Glutamatergic neuron (in vitro differentiated cells): ENCODE results near the gene PARVB. TPM values are rescaled to one million over a fixed set of nuclear protein-coding genes. Genes with fewer than 3 reads are reported as not detected.

Experiments used
- DNase-seq: peaks from one replicate; pipeline ENCODE4 v3.0.0; 2022
- H3K27ac Mint-ChIP-seq: one replicate; pipeline ENCODE4 v1.8.0; 2020; ENCODE audit warnings: mild to moderate bottlenecking, mixed read lengths, inconsistent platforms; ENCODE audit not compliant: unreplicated experiment
- H3K27me3 Mint-ChIP-seq: one replicate; pipeline ENCODE4 v1.8.0; 2020; ENCODE audit warnings: mild to moderate bottlenecking, moderate library complexity, mixed read lengths, inconsistent platforms; ENCODE audit not compliant: unreplicated experiment
- H3K36me3 Mint-ChIP-seq: one replicate; pipeline ENCODE4 v1.8.0; 2020; ENCODE audit warnings: mild to moderate bottlenecking, mixed read lengths, inconsistent platforms; ENCODE audit not compliant: unreplicated experiment
- H3K4me1 Mint-ChIP-seq: one replicate; pipeline ENCODE4 v1.8.0; 2020; ENCODE audit warnings: mild to moderate bottlenecking, low read depth, mixed read lengths, inconsistent platforms; ENCODE audit not compliant: unreplicated experiment
- H3K4me3 Mint-ChIP-seq: one replicate; pipeline ENCODE4 v1.8.0; 2020; ENCODE audit warnings: mild to moderate bottlenecking, mixed read lengths, inconsistent platforms; ENCODE audit not compliant: unreplicated experiment
- H3K9me3 Mint-ChIP-seq: one replicate; pipeline ENCODE4 v1.8.0; 2020; ENCODE audit warnings: mild to moderate bottlenecking, moderate library complexity, mixed read lengths, inconsistent platforms; ENCODE audit not compliant: unreplicated experiment
- CTCF ChIP-seq: fragments of 200-600 bp; sonication (generic); IDR thresholded peaks from one replicate; pipeline ENCODE4 v1.5.0; 2021; ENCODE audit not compliant: partially characterized antibody, unreplicated experiment
- total RNA-seq: library from RNA; stranded (reverse); fragmentation: NEBNext Ultra II Directional; extraction: Animal tissue kit (Norgen Biotek cat#: 25700); gene quantifications from one replicate; pipeline ENCODE4 v1.2.1, GENCODE V29; 2021; ENCODE audit not compliant: unreplicated experiment

PARVB gene
- total RNA-seq, 1 donor from 2014 or later, result 7.7 TPM

GRCh38 chr22:44159221-44159620 is 135.1 kb downstream of the PARVB start:
- H3K9me3 Mint-ChIP-seq, result peaks cover 2% of the 10 kb centered on the region
- no peak overlapping the region for H3K4me3 Mint-ChIP-seq
- peaks cover 4% of the 10 kb centered on the region for H3K36me3 Mint-ChIP-seq
- peaks cover 5% of the 10 kb centered on the region for H3K4me1 Mint-ChIP-seq
- no peak for TF ChIP-seq CTCF
- H3K27ac Mint-ChIP-seq, result no peak overlapping the region
- H3K27me3 Mint-ChIP-seq, result no peaks in the 10 kb centered on the region
- no peak for DNase-seq

- H3K4me3 Mint-ChIP-seq, result no peak overlapping the region
- no peak overlapping the region for H3K27ac Mint-ChIP-seq
- TF ChIP-seq CTCF, result no peak
- H3K36me3 Mint-ChIP-seq, result peaks cover 4% of the 10 kb centered on the region
- peaks cover 2% of the 10 kb centered on the region for H3K9me3 Mint-ChIP-seq
- H3K4me1 Mint-ChIP-seq, result peaks cover 5% of the 10 kb centered on the region
- DNase-seq, result no peak
- no peaks in the 10 kb centered on the region for H3K27me3 Mint-ChIP-seq
Measured at GRCh38 chr22:44159811-44160210, 135.7 kb downstream of the PARVB start.

DNA sequence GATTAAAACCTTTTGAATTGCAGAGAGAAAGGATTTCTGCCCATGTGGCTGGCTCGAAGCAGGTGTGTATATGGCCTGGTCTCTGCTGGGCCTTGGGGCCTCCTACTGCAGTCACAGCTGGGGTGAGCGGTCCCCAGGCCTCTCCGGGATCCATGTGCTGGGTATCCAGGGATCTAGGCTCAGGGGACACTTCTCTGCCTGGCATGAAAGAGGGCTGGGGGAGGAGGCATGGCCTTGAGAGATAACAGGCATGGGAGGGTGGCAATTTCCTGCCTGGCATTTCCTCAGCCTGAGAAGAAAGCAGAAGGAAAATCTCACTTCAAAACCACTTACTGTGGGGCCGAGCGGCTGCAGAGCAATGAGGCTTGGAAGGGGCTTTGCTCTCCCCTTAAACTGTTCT is 136.3 kb downstream of the PARVB start:
- no peak for TF ChIP-seq CTCF
- Mint-ChIP-seq H3K9me3 (peaks cover 2% of the 10 kb centered on the region), H3K27me3 (no peaks in the 10 kb centered on the region), H3K36me3 (peaks cover 4% of the 10 kb centered on the region), H3K27ac (no peak overlapping the region), H3K4me3 (no peak overlapping the region), H3K4me1 (peaks cover 5% of the 10 kb centered on the region)
- no peak for DNase-seq

DNA sequence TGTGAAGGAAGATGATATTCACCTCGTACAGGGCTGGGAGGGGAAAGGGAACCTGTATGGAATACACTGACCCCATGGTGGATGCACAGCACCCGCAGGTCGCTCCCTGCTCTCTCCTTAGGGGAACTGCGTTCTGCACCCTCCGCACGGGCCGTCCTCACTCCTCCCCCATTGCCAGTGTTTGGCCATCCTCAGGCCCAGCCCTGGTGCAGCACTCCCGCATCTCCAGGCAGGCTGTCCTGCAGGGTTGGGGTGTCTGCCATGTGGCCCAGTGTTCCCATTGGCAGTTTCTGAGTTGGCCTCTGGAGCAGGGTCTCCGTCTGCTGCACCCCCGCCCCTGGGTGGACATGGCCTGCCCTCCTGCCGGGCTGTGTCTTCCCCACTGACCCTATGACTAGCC is 137.6 kb downstream of the PARVB start:
- Mint-ChIP-seq H3K27ac (no peak overlapping the region), H3K27me3 (no peaks in the 10 kb centered on the region), H3K4me3 (no peak overlapping the region), H3K9me3 (peaks cover 2% of the 10 kb centered on the region), H3K36me3 (peaks cover 4% of the 10 kb centered on the region), H3K4me1 (peaks cover 5% of the 10 kb centered on the region)
- TF ChIP-seq CTCF, result no peak
- DNase-seq, result no peak

DNA sequence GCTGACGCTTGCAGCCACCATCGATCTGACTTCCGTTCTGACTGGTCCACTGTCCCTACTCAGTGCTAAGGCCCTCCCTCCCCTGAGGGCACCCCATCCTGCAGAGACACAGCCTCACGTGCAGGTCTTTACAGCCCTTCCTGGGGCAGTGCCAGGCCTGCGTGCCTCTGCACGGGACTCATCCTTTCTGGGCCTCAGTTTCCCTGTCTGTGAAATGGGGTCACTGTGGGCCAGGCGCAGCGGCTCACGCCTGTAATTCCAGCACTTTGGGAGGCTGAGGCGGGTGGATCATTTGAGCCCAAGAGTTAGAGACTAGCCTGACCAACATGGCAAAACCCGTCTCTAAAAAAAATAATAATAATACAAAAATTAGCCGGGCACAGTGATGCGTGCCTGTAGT is 138.9 kb downstream of the PARVB start:
- no peak for TF ChIP-seq CTCF
- H3K9me3 Mint-ChIP-seq, result peaks cover 3% of the 10 kb centered on the region
- peaks cover 5% of the 10 kb centered on the region for H3K4me1 Mint-ChIP-seq
- H3K27me3 Mint-ChIP-seq, result no peaks in the 10 kb centered on the region
- no peak overlapping the region for H3K27ac Mint-ChIP-seq
- H3K4me3 Mint-ChIP-seq, result no peak overlapping the region
- DNase-seq, result no peak
- peaks cover 4% of the 10 kb centered on the region for H3K36me3 Mint-ChIP-seq
